Pulmonary artery endothelial cell (primary cell): ENCODE measurements around the gene KCNJ9. TPM values are rescaled to one million over a fixed set of nuclear protein-coding genes. Genes with fewer than 3 reads are reported as not detected.

Experiments used
- total RNA-seq: library from RNA; depleted of rRNA; stranded (reverse); fragments of >200 nt; gene quantifications from 2 replicates; pipeline ENCODE4 v1.2.3, GENCODE V29; 2014

KCNJ9 gene
- total RNA-seq, 1 donor from 2014 or later: not detected

Other genes starting within 250 kb of the KCNJ9 start
- gene VSIG8, start 218.9 kb upstream of the KCNJ9 start, total RNA-seq: not detected in 2 replicates
- gene CFAP45, start 181.4 kb upstream of the KCNJ9 start, total RNA-seq: 0.32 and 1.4 TPM in 2 replicates
- 487 and 627 TPM in 2 replicates for gene TAGLN2, start 156.0 kb upstream of the KCNJ9 start, total RNA-seq
- 0.04 TPM in 1 of 2 replicates, not detected in the other for gene IGSF9, start 135.9 kb upstream of the KCNJ9 start, total RNA-seq
- not detected in 2 replicates for gene SLAMF9, start 127.3 kb upstream of the KCNJ9 start, total RNA-seq
- gene PIGM, start 49.5 kb upstream of the KCNJ9 start, total RNA-seq: 3.7 and 4.4 TPM in 2 replicates
- not detected in 2 replicates for gene KCNJ10, start 11.4 kb upstream of the KCNJ9 start, total RNA-seq
- gene IGSF8, start 17.1 kb downstream of the KCNJ9 start, total RNA-seq: 9.6 and 13.4 TPM in 2 replicates
- not detected in 2 replicates for gene ATP1A2, start 34.2 kb downstream of the KCNJ9 start, total RNA-seq
- not detected in 2 replicates for gene ATP1A4, start 70.1 kb downstream of the KCNJ9 start, total RNA-seq
- gene CASQ1, start 109.0 kb downstream of the KCNJ9 start, total RNA-seq: not detected in 2 replicates
- 75.1 and 145 TPM in 2 replicates for gene PEA15, start 123.8 kb downstream of the KCNJ9 start, total RNA-seq
- gene DCAF8, start 181.0 kb downstream of the KCNJ9 start, total RNA-seq: 88.1 and 91.4 TPM in 2 replicates
- gene PEX19, start 203.6 kb downstream of the KCNJ9 start, total RNA-seq: 27.1 and 28.9 TPM in 2 replicates